BLaER1 treated with 17β-estradiol and CSF1 and Interleukin-3, amounts not matched to agents 10 nM and 100 nM (cell line): ENCODE measurements around the gene DMBX1.

ENCODE experiments used
- H3K27ac ChIP-seq, 11 experiments: shearing (Covaris generic); formaldehyde crosslinking; 2 replicates each; pipeline ENCODE4 v1.8.1; 2022
- H3K27me3 ChIP-seq, 11 experiments: shearing (Covaris generic); formaldehyde crosslinking; 2 replicates each; pipeline ENCODE4 v1.8.1; 2022
- H3K36me3 ChIP-seq, 11 experiments: shearing (Covaris generic); formaldehyde crosslinking; 2 replicates each; pipeline ENCODE4 v1.8.1; 2022
- H3K4me1 ChIP-seq, 10 experiments: shearing (Covaris generic); formaldehyde crosslinking; 2 replicates each; pipeline ENCODE4 v1.8.1; 2022
- H3K4me2 ChIP-seq, 11 experiments: shearing (Covaris generic); formaldehyde crosslinking; 2 replicates each; pipeline ENCODE4 v1.8.1; 2022
- H3K4me3 ChIP-seq, 10 experiments: shearing (Covaris generic); formaldehyde crosslinking; 2 replicates each; pipeline ENCODE4 v1.8.1; 2022
- H3K9ac ChIP-seq, 11 experiments: shearing (Covaris generic); formaldehyde crosslinking; 2 replicates each; pipeline ENCODE4 v1.8.1; 2022
- H3K9me3 ChIP-seq, 11 experiments: shearing (Covaris generic); formaldehyde crosslinking; replicated peaks in 1 of 11; 2 replicates each; pipeline ENCODE4 v1.8.1; 2022
- H4K20me1 ChIP-seq, 11 experiments: shearing (Covaris generic); formaldehyde crosslinking; 2 replicates each; pipeline ENCODE4 v1.8.1; 2022
- Cebpa-rat ChIP-seq, 11 experiments: shearing (Covaris generic); IDR thresholded peaks; 2 replicates each; pipeline ENCODE4 v1.8.1; 2022

Gene DMBX1

GRCh38 chr1:46526691-46527291 is 37.2 kb downstream of the DMBX1 start:
- Histone ChIP-seq H4K20me1 (peaks cover 0 to 30% (median 0%) of the 10 kb centered on the region in 11 experiments; a peak in 5 of 22 replicates), H3K4me1 (peaks cover 0 to 12% (median 6%) of the 10 kb centered on the region in 10 experiments; a peak in 7 of 20 replicates), H3K4me3 (no peak overlapping the region), H3K4me2 (no peak overlapping the region), H3K27me3 (peaks cover 36 to 74% (median 65%) of the 10 kb centered on the region in 11 experiments), H3K9ac (no peak overlapping the region), H3K27ac (no peak overlapping the region), H3K9me3 (no peaks in the 10 kb centered on the region), H3K36me3 (no peaks in the 10 kb centered on the region)
- no peak for TF ChIP-seq Cebpa-rat (IDR thresholded peaks at IDR 0.05)

GRCh38 chr1:46527474-46528296 is 38.0 kb downstream of the DMBX1 start:
- Histone ChIP-seq H3K9me3 (no peaks in the 10 kb centered on the region), H4K20me1 (peaks cover 0 to 35% (median 3%) of the 10 kb centered on the region in 11 experiments; a peak in 8 of 22 replicates), H3K27me3 (peaks cover 45 to 83% (median 74%) of the 10 kb centered on the region in 11 experiments), H3K4me1 (peaks cover 0 to 4% (median 1%) of the 10 kb centered on the region in 10 experiments; a peak in 6 of 20 replicates), H3K4me3 (no peak overlapping the region), H3K4me2 (no peak overlapping the region), H3K9ac (no peak overlapping the region), H3K36me3 (no peaks in the 10 kb centered on the region), H3K27ac (no peak overlapping the region)
- no peak for TF ChIP-seq Cebpa-rat (IDR thresholded peaks at IDR 0.05)

GRCh38 chr1:46528297-46528955 is 38.8 kb downstream of the DMBX1 start:
- H3K27me3 ChIP-seq, result peaks cover 52 to 90% (median 81%) of the 10 kb centered on the region in 11 experiments
- H3K9ac ChIP-seq, result no peak overlapping the region
- no peak overlapping the region for H3K4me2 ChIP-seq
- no peak for TF ChIP-seq Cebpa-rat (IDR thresholded peaks at IDR 0.05)
- H3K9me3 ChIP-seq, result no peaks in the 10 kb centered on the region
- no peak overlapping the region for H3K4me3 ChIP-seq
- peaks cover 0 to 32% (median 5%) of the 10 kb centered on the region in 11 experiments; a peak in 7 of 22 replicates for H4K20me1 ChIP-seq
- no peaks in the 10 kb centered on the region for H3K36me3 ChIP-seq
- H3K27ac ChIP-seq, result no peak overlapping the region
- H3K4me1 ChIP-seq, result peaks cover 0 to 9% (median 5%) of the 10 kb centered on the region in 10 experiments; a peak in 11 of 20 replicates

GRCh38 chr1:46529031-46529630 is 39.5 kb downstream of the DMBX1 start:
- no peak for TF ChIP-seq Cebpa-rat (IDR thresholded peaks at IDR 0.05)
- H3K27me3 ChIP-seq, result peaks cover 60 to 97% (median 89%) of the 10 kb centered on the region in 11 experiments
- H3K27ac ChIP-seq, result no peak overlapping the region
- H4K20me1 ChIP-seq, result peaks cover 0 to 32% (median 5%) of the 10 kb centered on the region in 11 experiments; a peak in 7 of 22 replicates
- no peak overlapping the region for H3K9ac ChIP-seq
- no peak overlapping the region for H3K4me2 ChIP-seq
- no peaks in the 10 kb centered on the region for H3K36me3 ChIP-seq
- H3K4me1 ChIP-seq, result peaks cover 0 to 10% (median 7%) of the 10 kb centered on the region in 10 experiments; a peak in 11 of 20 replicates
- no peaks in the 10 kb centered on the region for H3K9me3 ChIP-seq
- no peak overlapping the region for H3K4me3 ChIP-seq

DNA sequence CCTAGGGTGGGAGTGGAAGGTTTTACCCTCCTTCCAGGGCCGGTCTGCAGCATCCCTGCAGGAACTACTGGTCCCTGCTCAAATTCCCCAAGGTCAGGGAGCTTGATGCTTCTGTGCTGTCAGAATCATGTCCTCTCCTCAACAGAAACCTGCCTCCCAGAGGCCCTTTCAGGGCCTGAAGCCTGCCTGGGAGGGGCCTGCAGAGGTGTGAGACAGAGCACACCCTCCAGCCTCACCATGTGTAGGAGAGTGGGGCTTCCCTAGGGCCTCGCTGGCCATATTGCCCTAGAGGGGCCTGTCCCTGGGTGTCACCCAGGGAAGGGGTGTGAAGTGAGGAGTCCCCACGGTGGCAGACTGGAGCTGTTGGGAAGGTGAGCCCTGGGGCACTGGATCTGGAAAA is 40.7 kb downstream of the DMBX1 start:
- Histone ChIP-seq H3K4me2 (no peak overlapping the region), H3K4me3 (no peak overlapping the region), H3K9me3 (no peaks in the 10 kb centered on the region), H3K4me1 (peaks cover 0 to 10% (median 7%) of the 10 kb centered on the region in 10 experiments; a peak in 11 of 20 replicates), H3K27me3 (peaks cover 67 to 97% (median 92%) of the 10 kb centered on the region in 11 experiments), H3K27ac (no peak overlapping the region), H3K9ac (no peak overlapping the region), H3K36me3 (no peaks in the 10 kb centered on the region), H4K20me1 (peaks cover 0 to 33% (median 5%) of the 10 kb centered on the region in 11 experiments; a peak in 7 of 22 replicates)
- no peak for TF ChIP-seq Cebpa-rat (IDR thresholded peaks at IDR 0.05)

GRCh38 chr1:46530791-46531409 is 41.3 kb downstream of the DMBX1 start:
- Histone ChIP-seq H3K4me1 (peaks cover 0 to 10% (median 6%) of the 10 kb centered on the region in 10 experiments; a peak in 10 of 20 replicates), H3K27ac (no peak overlapping the region), H3K36me3 (no peaks in the 10 kb centered on the region), H3K9ac (no peak overlapping the region), H3K4me2 (no peak overlapping the region), H3K27me3 (peaks cover 62 to 97% (median 89%) of the 10 kb centered on the region in 11 experiments), H4K20me1 (peaks cover 0 to 33% (median 5%) of the 10 kb centered on the region in 11 experiments; a peak in 7 of 22 replicates), H3K9me3 (no peaks in the 10 kb centered on the region), H3K4me3 (no peak overlapping the region)
- TF ChIP-seq Cebpa-rat (IDR thresholded peaks at IDR 0.05), result no peak

- H3K27ac ChIP-seq, result no peak overlapping the region
- H3K36me3 ChIP-seq, result no peaks in the 10 kb centered on the region
- 0 out of 22 replicates have a peak overlapping the region, but pooled peaks of 1 of the 11 experiments have one; percentile 67 for H3K9ac ChIP-seq
- no peak overlapping the region for H3K4me3 ChIP-seq
- peaks cover 0 to 10% (median 6%) of the 10 kb centered on the region in 10 experiments; a peak in 10 of 20 replicates for H3K4me1 ChIP-seq
- no peak for TF ChIP-seq Cebpa-rat (IDR thresholded peaks at IDR 0.05)
- H3K9me3 ChIP-seq, result peaks cover 0 to 9% (median 2%) of the 10 kb centered on the region in 11 experiments; a peak in 8 of 22 replicates
- no peak overlapping the region for H3K4me2 ChIP-seq
- peaks cover 50 to 90% (median 78%) of the 10 kb centered on the region in 11 experiments for H3K27me3 ChIP-seq
- peaks cover 0 to 29% (median 5%) of the 10 kb centered on the region in 11 experiments; a peak in 7 of 22 replicates for H4K20me1 ChIP-seq
Observed at GRCh38 chr1:46532095-46532494, 42.5 kb downstream of the DMBX1 start.
